H1 (cell line): ENCODE measurements around the gene PAK1IP1. TPM values are rescaled to one million over a fixed set of nuclear protein-coding genes. Genes with fewer than 3 reads are reported as not detected.

Experiments used
- CTCF ChIA-PET: fragments of 300-600 bp; sonication (Branson Sonifier 250); formaldehyde crosslinking; loops from one replicate; lab custom pipeline; 2021; ENCODE audit not compliant: partially characterized antibody; lab: Charles Lee
- POLR2A ChIA-PET: fragments of 300-600 bp; sonication (Branson Sonifier 250); formaldehyde crosslinking; loops from one replicate; lab custom pipeline; 2021; ENCODE audit warnings: inconsistent platforms; ENCODE audit not compliant: partially characterized antibody; lab: Charles Lee
- DNase-seq, 2 experiments: peaks; one replicate each; pipeline versions ENCODE4 v3.0.0 to v3.0.0-alpha.2; 2010 to 2022; ENCODE audit warnings: low spot score in 2 of 2, low read depth in 1 of 2, mixed read lengths in 1 of 2
- FAIRE-seq: peaks from 2 replicates; lab custom pipeline; 2011; peaks lifted over from hg19 to GRCh38; lab: Jason Lieb, UNC
- H2AFZ ChIP-seq: 2 replicates; pipeline ENCODE4 v1.8.1; 2012; ENCODE audit warnings: low read length, inconsistent platforms
- H2AK5ac ChIP-seq: 2 replicates; pipeline ENCODE4 v1.6.1; 2013; ENCODE audit warnings: low read depth, low read length
- H2BK120ac ChIP-seq: replicated peaks from 2 replicates; pipeline ENCODE3; 2013; ENCODE audit warnings: low read depth, low read length, inconsistent platforms
- H2BK12ac ChIP-seq: 2 replicates; pipeline ENCODE4 v1.6.1; 2013; ENCODE audit warnings: low read depth, low read length
- H2BK15ac ChIP-seq: 2 replicates; pipeline ENCODE4 v1.6.1; 2013; ENCODE audit warnings: low read length
- H2BK20ac ChIP-seq: 2 replicates; pipeline ENCODE4 v1.6.1; 2013; ENCODE audit warnings: low read length
- H2BK5ac ChIP-seq: 2 replicates; pipeline ENCODE4 v1.6.1; 2013; ENCODE audit warnings: low read depth, low read length
- H3K14ac ChIP-seq: 2 replicates; pipeline ENCODE4 v1.6.1; 2013; ENCODE audit warnings: inconsistent platforms; ENCODE audit not compliant: insufficient read length
- H3K18ac ChIP-seq: 2 replicates; pipeline ENCODE4 v1.6.1; 2013; ENCODE audit warnings: low read length; ENCODE audit errors: extremely low read depth
- H3K23ac ChIP-seq: 2 replicates; pipeline ENCODE4 v1.6.1; 2013; ENCODE audit warnings: inconsistent platforms; ENCODE audit not compliant: insufficient read length
- H3K23me2 ChIP-seq: 2 replicates; pipeline ENCODE4 v1.6.1; 2013; ENCODE audit warnings: low read depth, low read length
- H3K27ac ChIP-seq: 2 replicates; pipeline ENCODE4 v1.6.1; 2011; ENCODE audit warnings: low read depth, low read length, inconsistent platforms
- H3K27me3 ChIP-seq, 4 experiments: replicated peaks in 1 of 4; 1 replicate in 1 of 4; 2 replicates in 3 of 4; pipeline versions ENCODE4 v1.6.1 to v1.8.1; 2011 to 2013; ENCODE audit warnings: low read length in 3 of 4, mild to moderate bottlenecking in 3 of 4, inconsistent platforms in 2 of 4, mixed read lengths in 2 of 4, moderate library complexity in 1 of 4; ENCODE audit not compliant: control insufficient read depth in 3 of 4, insufficient read depth in 3 of 4; ENCODE audit errors: extremely low read depth in 1 of 4
- H3K36me3 ChIP-seq, 4 experiments: 2 replicates each; pipeline versions ENCODE4 v1.6.1 to v1.8.1; 2011 to 2013; ENCODE audit warnings: mild to moderate bottlenecking in 4 of 4, low read length in 3 of 4, moderate library complexity in 2 of 4, control low read depth in 1 of 4, inconsistent platforms in 1 of 4; ENCODE audit not compliant: insufficient read depth in 4 of 4, control insufficient read depth in 2 of 4
- H3K4ac ChIP-seq: replicated peaks from 2 replicates; pipeline ENCODE3; 2013; ENCODE audit warnings: low read length, low read depth, mixed read lengths, inconsistent platforms; ENCODE audit not compliant: insufficient read length
- H3K4me1 ChIP-seq, 4 experiments: replicated peaks in 1 of 4; 1 replicate in 1 of 4; 2 replicates in 3 of 4; pipeline versions ENCODE4 v1.6.1 to v1.8.1; 2011 to 2013; ENCODE audit warnings: low read length in 3 of 4, inconsistent platforms in 2 of 4, mixed read lengths in 1 of 4; ENCODE audit not compliant: insufficient read depth in 4 of 4, control insufficient read depth in 3 of 4
- H3K4me2 ChIP-seq, 2 experiments: 2 replicates each; pipeline versions ENCODE4 v1.6.1 to v1.8.1; 2011 to 2013; ENCODE audit warnings: low read depth in 2 of 2, low read length in 2 of 2, control low read depth in 1 of 2, inconsistent platforms in 1 of 2, mild to moderate bottlenecking in 1 of 2; ENCODE audit not compliant: insufficient read depth in 1 of 2
- H3K4me3 ChIP-seq, 4 experiments: fragments of 200-600, 300-600 bp in 1 of 4; sonication (generic), shearing (Covaris generic), sonication (Bioruptor Twin) in 1 of 4; 2 replicates each; pipeline versions ENCODE4 v1.5.1 to v1.8.1; 2011 to 2016; ENCODE audit warnings: low read length in 4 of 4, low read depth in 3 of 4, control low read depth in 2 of 4, inconsistent platforms in 2 of 4, mild to moderate bottlenecking in 2 of 4, mixed read lengths in 1 of 4, moderate library complexity in 1 of 4; ENCODE audit not compliant: insufficient read depth in 2 of 4; ENCODE audit errors: extremely low read depth in 1 of 4
- H3K56ac ChIP-seq: replicated peaks from 2 replicates; pipeline ENCODE3; 2013; ENCODE audit warnings: low read depth, mild to moderate bottlenecking, mixed read lengths, low read length, inconsistent platforms; ENCODE audit not compliant: insufficient read length
- H3K79me1 ChIP-seq: 2 replicates; pipeline ENCODE4 v1.6.1; 2013; ENCODE audit warnings: low read depth, low read length, control low read depth
- H3K79me2 ChIP-seq, 2 experiments: 2 replicates each; pipeline versions ENCODE4 v1.6.1 to v1.8.1; 2012 to 2013; ENCODE audit warnings: low read length in 2 of 2, mild to moderate bottlenecking in 2 of 2, inconsistent platforms in 1 of 2; ENCODE audit not compliant: insufficient read depth in 2 of 2, control insufficient read depth in 1 of 2
- H3K9ac ChIP-seq, 4 experiments: replicated peaks in 1 of 4; 1 replicate in 1 of 4; 2 replicates in 3 of 4; pipeline versions ENCODE4 v1.6.1 to v1.8.1; 2011 to 2013; ENCODE audit warnings: low read depth in 3 of 4, low read length in 3 of 4, control low read depth in 2 of 4, mild to moderate bottlenecking in 2 of 4, moderate library complexity in 2 of 4, inconsistent platforms in 1 of 4; ENCODE audit errors: extremely low read depth in 1 of 4
- H3K9me3 ChIP-seq, 2 experiments: 2 replicates each; pipeline versions ENCODE4 v1.6.1 to v1.8.1; 2012 to 2013; ENCODE audit warnings: mild to moderate bottlenecking in 2 of 2, moderate library complexity in 2 of 2, control low read depth in 1 of 2, inconsistent platforms in 1 of 2, low read depth in 1 of 2, low read length in 1 of 2, mixed read lengths in 1 of 2; ENCODE audit not compliant: insufficient read depth in 2 of 2
- H4K20me1 ChIP-seq, 2 experiments: replicated peaks in 1 of 2; 2 replicates each; pipeline versions ENCODE3 to v1.8.1; 2011 to 2013; ENCODE audit warnings: inconsistent platforms in 2 of 2, low read length in 2 of 2, mild to moderate bottlenecking in 1 of 2; ENCODE audit not compliant: insufficient read depth in 2 of 2, control insufficient read depth in 1 of 2
- H4K5ac ChIP-seq: 2 replicates; pipeline ENCODE4 v1.6.1; 2013; ENCODE audit warnings: low read length, low read depth, mixed read lengths, inconsistent platforms; ENCODE audit not compliant: insufficient read length
- H4K8ac ChIP-seq: 2 replicates; pipeline ENCODE4 v1.8.0; 2013; ENCODE audit warnings: mild to moderate bottlenecking, moderate library complexity, low read length, inconsistent platforms; ENCODE audit not compliant: insufficient read depth; ENCODE audit errors: extremely low read depth
- H4K91ac ChIP-seq: replicated peaks from 2 replicates; pipeline ENCODE3; 2013; ENCODE audit warnings: low read length, mixed read lengths, inconsistent platforms; ENCODE audit not compliant: insufficient read length
- KDM5A ChIP-seq: fragments of 200-600 bp; IDR thresholded peaks from 2 replicates; pipeline ENCODE4 v1.7.1; 2012; ENCODE audit warnings: mild to moderate bottlenecking, low read length, inconsistent platforms, mixed read lengths
- SP4 ChIP-seq: IDR thresholded peaks from 2 replicates; pipeline ENCODE4 v1.6.1; 2012; ENCODE audit warnings: low read length, inconsistent platforms
- WGBS, 2 experiments: shearing (Covaris generic) in 1 of 2; methylation state at CpG; one replicate each; pipeline versions ENCODE4 v1.1.6 to v1.1.7; 2013 to 2015; ENCODE audit warnings: low lambda C conversion rate in 2 of 2, mixed read lengths in 2 of 2, inconsistent platforms in 1 of 2, low coverage in 1 of 2, missing lambda C conversion rate in 1 of 2; ENCODE audit not compliant: insufficient replicate concordance in 2 of 2, insufficient coverage in 1 of 2, insufficient read length in 1 of 2; ENCODE audit errors: extremely low coverage in 1 of 2, missing lambda C conversion rate in 1 of 2; 5-methylcytosine and 5-hydroxymethylcytosine counted together
- polyA plus RNA-seq, 7 experiments: library from polyadenylated mRNA; depleted of rRNA in 3 of 7; stranded (reverse) in 5 of 7; unstranded in 2 of 7; fragments of >200 nt in 5 of 7; fragments of 200-250 nt in 2 of 7; gene quantifications; 1 replicate in 5 of 7; 2 replicates in 1 of 7; 4 replicates in 1 of 7; pipeline versions ENCODE4 v1.2.1 to v1.2.3, GENCODE V29; 2011 to 2013; ENCODE audit warnings: missing spikeins in 2 of 7, mixed read lengths in 2 of 7
- total RNA-seq: library from RNA; stranded (reverse); fragmentation: NEBNext Ultra II Directional; extraction: Animal tissue kit (Norgen Biotek cat#: 25700); gene quantifications from 2 replicates; pipeline ENCODE4 v1.2.1, GENCODE V29; 2021

PAK1IP1 gene
- total and polyA plus RNA-seq, 2 of the 8 experiments (the other 6 are each of a cell fraction or from before 2014, with no cell fraction given) = 19.7 to 43.6 TPM

DNA sequence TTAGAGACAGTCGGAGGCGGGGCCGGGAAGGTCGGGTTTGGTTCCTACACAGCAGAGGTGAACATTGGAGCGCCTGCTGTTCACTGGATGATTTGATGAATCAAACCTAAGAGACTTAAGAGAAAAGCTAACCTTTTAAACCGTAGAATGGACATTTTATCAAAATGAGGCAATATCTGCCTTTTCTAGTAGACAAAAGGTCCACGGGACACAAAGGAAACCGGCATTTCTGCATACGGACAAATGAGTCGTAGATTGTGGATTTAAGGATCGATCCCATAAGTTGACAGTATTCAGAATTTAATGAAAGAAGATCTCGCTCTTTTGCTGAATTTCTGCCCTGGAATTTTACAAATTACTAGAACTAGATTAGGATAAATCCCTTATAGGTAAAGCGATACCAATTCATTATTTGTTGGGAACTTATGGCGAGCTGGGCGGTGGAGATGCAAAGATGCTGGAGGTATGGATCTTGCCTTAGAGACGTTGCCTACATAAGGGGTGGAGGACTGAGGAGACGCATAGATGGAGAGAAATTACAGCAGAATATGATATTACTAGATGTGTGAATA is 400 bp downstream of the PAK1IP1 start:
- 2% methylated on average over 17 of the region's 17 CpGs; no CpG with 5 or more reads in 1 of the 2 experiments for WGBS, 2 experiments
- peak overlapping the region; percentile 78 to 97 (median 92) for H3K4me3 ChIP-seq

More for the DNA sequence above, 400 bp downstream of the PAK1IP1 start:
- H2AFZ ChIP-seq = no peak overlapping the region
- H2BK12ac ChIP-seq = no peak overlapping the region; the same call in 1 of the 2 replicates
- no peak overlapping the region for H2BK15ac ChIP-seq
- H4K5ac ChIP-seq = peak overlapping the region; percentile 57
- POLR2A ChIA-PET = interaction anchor here (0.7 to 2.0 kb wide), 23 partner anchors 10 to 185 kb away, joined by 3 to 12 read pairs (median 4); partner anchors contain the start of genes GCNT2 and TMEM14C
- peak overlapping the region; percentile 93 for H2BK5ac ChIP-seq
- no peak overlapping the region for H4K91ac ChIP-seq
- H2BK20ac ChIP-seq = no peak overlapping the region
- H3K27ac ChIP-seq = peak overlapping the region; percentile 74
- H3K79me2 ChIP-seq = peaks cover 25 to 64% of the 10 kb centered on the region in 2 experiments
- no peak overlapping the region for H2AK5ac ChIP-seq
- TF ChIP-seq SP4 (no peak), KDM5A (0 out of 2 replicates have a peak, but pooled peaks have one; percentile 22)
- no peak overlapping the region for H3K23ac ChIP-seq
- DNase-seq = no peak
- H2BK120ac ChIP-seq = no peak overlapping the region
- no peaks in the 10 kb centered on the region for H4K20me1 ChIP-seq
- no peak for FAIRE-seq
- peaks cover 8% of the 10 kb centered on the region for H3K79me1 ChIP-seq
- no peak overlapping the region for H4K8ac ChIP-seq
- no peak overlapping the region for H3K56ac ChIP-seq
- H3K36me3 ChIP-seq = peaks cover 13 to 29% (median 19%) of the 10 kb centered on the region in 4 experiments
- H3K4me1 ChIP-seq = peaks cover 0 to 3% (median 0%) of the 10 kb centered on the region in 4 experiments; a peak in 2 of 7 replicates
- no peak overlapping the region for H3K18ac ChIP-seq
- H3K23me2 ChIP-seq = peaks cover 6% of the 10 kb centered on the region; the same call in 1 of the 2 replicates
- H3K9ac ChIP-seq = peak overlapping the region; percentile 65 to 94 (median 90)
- H3K4ac ChIP-seq = no peak overlapping the region
- H3K9me3 ChIP-seq = no peaks in the 10 kb centered on the region
- no peak overlapping the region for H3K14ac ChIP-seq
- CTCF ChIA-PET = interaction anchor here (0.7 to 1.7 kb wide), 6 partner anchors 20 to 212 kb away, joined by 3 to 6 read pairs (median 3); no protein-coding TSS in a partner anchor
- H3K27me3 ChIP-seq = no peaks in the 10 kb centered on the region
- peak overlapping the region; percentile 63 to 72 for H3K4me2 ChIP-seq
